ENCODE measurements around the gene EPAS1.

EPAS1 gene

DNA sequence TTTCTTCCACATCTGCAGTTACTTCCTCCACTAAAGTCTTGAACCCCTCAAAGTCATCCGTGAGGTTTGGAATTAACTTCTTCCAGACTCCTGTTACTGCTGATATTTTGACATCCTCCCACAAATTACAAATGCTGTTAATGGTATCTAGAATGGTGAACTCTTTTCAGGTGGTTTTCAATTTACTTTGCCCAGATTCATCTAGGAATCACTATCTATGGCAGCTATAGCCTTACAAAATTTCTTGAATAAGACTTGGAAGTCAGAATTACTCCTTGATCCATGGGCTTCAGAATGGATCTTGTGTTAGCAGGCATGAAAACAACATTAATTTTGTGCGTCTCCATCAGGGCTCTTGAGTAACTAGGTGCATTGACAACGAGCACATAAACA lies 19.9 kb downstream of the EPAS1 start:
- Mint-ChIP-seq H3K4me3 (no peak overlapping the region), H3K9me3 (no peaks in the 10 kb centered on the region), H3K4me1 (ENCODE audit: low read depth) (no peaks in the 10 kb centered on the region), H3K27me3 (peaks cover 3% of the 10 kb centered on the region), H3K27ac (no peak overlapping the region), H3K36me3 (ENCODE audit: low read depth) (no peaks in the 10 kb centered on the region)

- Mint-ChIP-seq H3K4me1 (ENCODE audit: low read depth) (no peaks in the 10 kb centered on the region), H3K27me3 (peaks cover under 1% of the 10 kb centered on the region), H3K4me3 (no peak overlapping the region), H3K27ac (no peak overlapping the region), H3K9me3 (no peaks in the 10 kb centered on the region), H3K36me3 (ENCODE audit: low read depth) (no peaks in the 10 kb centered on the region)
These were observed 21.6 kb downstream of the EPAS1 start for GRCh38 chr2:46318579-46319460.

DNA sequence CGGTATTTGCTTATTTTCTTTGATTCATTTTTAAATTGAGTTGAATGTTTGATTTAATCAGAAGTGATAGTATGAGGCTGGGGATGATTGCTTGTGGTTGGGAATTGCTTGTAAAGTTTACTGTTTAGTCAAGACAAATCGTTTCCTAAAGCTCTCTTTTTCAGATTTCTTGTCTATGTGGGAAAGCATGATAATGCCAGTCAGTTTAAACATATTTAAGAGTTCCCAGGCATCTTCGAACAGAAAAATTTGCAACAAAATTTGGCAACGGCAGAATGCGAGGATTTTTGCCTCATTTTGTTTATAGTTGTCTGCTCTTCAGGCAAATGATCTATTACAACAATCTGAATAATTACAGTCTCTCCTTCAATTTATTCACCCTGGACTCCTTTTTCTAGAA lies 22.5 kb downstream of the EPAS1 start:
- no peaks in the 10 kb centered on the region for H3K9me3 Mint-ChIP-seq
- H3K27ac Mint-ChIP-seq: no peak overlapping the region
- H3K4me1 Mint-ChIP-seq (ENCODE audit: low read depth): no peaks in the 10 kb centered on the region
- no peak overlapping the region for H3K4me3 Mint-ChIP-seq
- H3K27me3 Mint-ChIP-seq: no peaks in the 10 kb centered on the region
- no peaks in the 10 kb centered on the region for H3K36me3 Mint-ChIP-seq (ENCODE audit: low read depth)

DNA sequence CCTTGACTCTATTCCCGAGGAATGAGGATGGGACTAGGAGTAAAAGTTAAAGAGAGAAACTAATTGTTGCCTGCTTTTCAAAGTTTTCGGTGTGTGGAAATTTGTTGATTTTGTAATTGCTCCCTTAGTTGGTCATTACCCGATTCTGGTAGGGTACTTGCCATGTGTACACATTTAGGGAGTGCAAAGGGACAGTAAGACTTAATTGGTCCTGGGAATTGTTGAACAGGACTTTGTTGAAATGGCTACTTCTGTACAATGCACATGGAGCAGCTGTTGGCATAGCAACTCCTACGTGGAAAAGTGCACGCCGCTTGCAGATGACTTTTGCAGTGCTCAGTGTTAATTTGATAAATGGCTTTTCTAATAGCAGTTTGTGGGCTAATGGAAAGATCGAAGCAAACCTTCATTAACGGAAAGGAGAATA lies 22.9 kb downstream of the EPAS1 start:
- no peaks in the 10 kb centered on the region for H3K27me3 Mint-ChIP-seq
- H3K36me3 Mint-ChIP-seq (ENCODE audit: low read depth): no peaks in the 10 kb centered on the region
- H3K27ac Mint-ChIP-seq: no peak overlapping the region
- H3K9me3 Mint-ChIP-seq: no peaks in the 10 kb centered on the region
- no peak overlapping the region for H3K4me3 Mint-ChIP-seq
- no peaks in the 10 kb centered on the region for H3K4me1 Mint-ChIP-seq (ENCODE audit: low read depth)

DNA sequence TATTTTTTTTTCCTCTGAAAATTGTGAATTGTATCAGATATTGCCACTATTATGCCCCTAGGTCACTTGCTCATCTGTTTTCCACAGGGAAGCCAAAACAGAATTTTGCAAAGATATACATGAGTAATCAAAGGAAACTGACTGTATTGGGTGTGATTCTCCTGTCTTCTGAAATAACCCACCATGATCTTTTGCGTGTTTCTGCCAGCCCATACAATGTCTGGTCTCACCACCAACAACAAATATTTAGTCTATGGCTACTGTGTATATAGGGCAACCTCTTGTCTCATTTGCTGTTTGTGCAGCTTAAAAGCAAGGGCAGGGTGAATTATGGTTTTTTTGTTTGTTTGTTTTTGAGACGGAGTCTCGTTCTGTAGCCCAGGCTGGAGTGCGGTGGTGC lies 26.5 kb downstream of the EPAS1 start:
- Mint-ChIP-seq H3K36me3 (ENCODE audit: low read depth) (no peaks in the 10 kb centered on the region), H3K27me3 (peaks cover 3% of the 10 kb centered on the region), H3K9me3 (no peaks in the 10 kb centered on the region), H3K27ac (no peak overlapping the region), H3K4me3 (no peak overlapping the region), H3K4me1 (ENCODE audit: low read depth) (peaks cover 5% of the 10 kb centered on the region)

GRCh38 chr2:46325182-46325928 lies 28.1 kb downstream of the EPAS1 start:
- Mint-ChIP-seq H3K27ac (no peak overlapping the region), H3K36me3 (ENCODE audit: low read depth) (no peaks in the 10 kb centered on the region), H3K4me3 (no peak overlapping the region), H3K9me3 (no peaks in the 10 kb centered on the region), H3K27me3 (peaks cover 3% of the 10 kb centered on the region), H3K4me1 (ENCODE audit: low read depth) (peaks cover 6% of the 10 kb centered on the region)

DNA sequence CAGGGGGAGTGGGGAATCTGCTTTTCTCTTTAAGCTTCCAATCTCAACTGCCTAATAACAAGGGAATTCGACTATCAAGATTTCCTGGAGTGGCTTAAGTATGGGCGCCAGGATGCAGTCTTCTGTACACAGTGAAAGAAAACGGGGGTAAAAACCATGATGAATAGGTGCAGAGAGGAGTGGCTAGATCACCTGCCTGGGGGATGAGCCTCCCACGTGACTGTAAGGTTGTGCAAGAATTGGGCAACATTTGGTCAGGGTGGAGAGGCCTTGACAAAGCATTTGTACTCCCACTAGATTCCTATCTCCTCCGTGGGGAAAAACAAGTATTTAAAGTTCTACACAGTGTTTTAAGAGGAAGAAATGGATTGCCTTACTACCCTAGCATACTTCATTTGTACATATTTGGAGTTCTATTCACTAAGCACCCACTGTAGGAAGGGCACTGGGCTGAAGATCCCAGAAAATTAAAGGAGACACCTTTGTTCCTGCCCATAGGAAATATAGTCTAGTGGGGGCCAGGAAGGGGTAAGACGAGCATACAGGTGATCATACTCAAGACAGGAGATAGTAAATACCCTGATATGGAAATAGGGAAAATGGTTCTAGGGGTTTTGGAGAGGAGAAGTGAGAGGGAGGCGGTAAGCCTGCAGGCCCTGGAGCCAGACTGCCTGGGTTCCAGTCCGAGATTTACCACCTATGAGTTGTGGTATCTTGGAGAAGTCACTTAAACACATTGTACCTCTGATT lies 29.2 kb downstream of the EPAS1 start:
- H3K36me3 Mint-ChIP-seq (ENCODE audit: low read depth): no peaks in the 10 kb centered on the region
- H3K4me1 Mint-ChIP-seq (ENCODE audit: low read depth): peaks cover 6% of the 10 kb centered on the region
- H3K27me3 Mint-ChIP-seq: peaks cover 3% of the 10 kb centered on the region
- H3K27ac Mint-ChIP-seq: no peak overlapping the region
- no peak overlapping the region for H3K4me3 Mint-ChIP-seq
- H3K9me3 Mint-ChIP-seq: no peaks in the 10 kb centered on the region

GRCh38 chr2:46327627-46328026 lies 30.4 kb downstream of the EPAS1 start:
- no peak overlapping the region for H3K4me3 Mint-ChIP-seq
- H3K4me1 Mint-ChIP-seq (ENCODE audit: low read depth): peaks cover 6% of the 10 kb centered on the region
- H3K27me3 Mint-ChIP-seq: peaks cover 3% of the 10 kb centered on the region
- no peaks in the 10 kb centered on the region for H3K36me3 Mint-ChIP-seq (ENCODE audit: low read depth)
- no peaks in the 10 kb centered on the region for H3K9me3 Mint-ChIP-seq
- H3K27ac Mint-ChIP-seq: no peak overlapping the region

DNA sequence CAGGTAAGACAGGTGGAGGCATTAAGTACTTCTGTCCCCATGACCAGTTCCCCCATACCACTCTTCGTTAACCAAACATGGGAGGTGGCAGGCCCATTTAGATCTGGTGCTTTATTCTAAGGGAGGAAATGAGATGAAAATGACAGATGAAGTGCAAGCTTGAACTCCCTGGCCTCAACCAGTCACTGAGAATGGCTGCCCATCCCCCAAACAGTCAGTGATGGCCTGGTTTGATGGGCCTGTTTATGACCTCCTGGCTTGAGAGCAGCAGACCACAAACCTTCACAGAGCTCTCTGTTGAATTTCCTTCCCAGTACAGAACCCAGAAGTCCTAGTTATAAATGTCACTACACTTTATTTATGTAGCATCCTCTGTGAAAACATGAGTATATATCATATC lies 31.1 kb downstream of the EPAS1 start:
- Mint-ChIP-seq H3K9me3 (no peaks in the 10 kb centered on the region), H3K4me3 (no peak overlapping the region), H3K27ac (no peak overlapping the region), H3K36me3 (ENCODE audit: low read depth) (no peaks in the 10 kb centered on the region), H3K4me1 (ENCODE audit: low read depth) (peaks cover 6% of the 10 kb centered on the region), H3K27me3 (peaks cover 3% of the 10 kb centered on the region)

DNA sequence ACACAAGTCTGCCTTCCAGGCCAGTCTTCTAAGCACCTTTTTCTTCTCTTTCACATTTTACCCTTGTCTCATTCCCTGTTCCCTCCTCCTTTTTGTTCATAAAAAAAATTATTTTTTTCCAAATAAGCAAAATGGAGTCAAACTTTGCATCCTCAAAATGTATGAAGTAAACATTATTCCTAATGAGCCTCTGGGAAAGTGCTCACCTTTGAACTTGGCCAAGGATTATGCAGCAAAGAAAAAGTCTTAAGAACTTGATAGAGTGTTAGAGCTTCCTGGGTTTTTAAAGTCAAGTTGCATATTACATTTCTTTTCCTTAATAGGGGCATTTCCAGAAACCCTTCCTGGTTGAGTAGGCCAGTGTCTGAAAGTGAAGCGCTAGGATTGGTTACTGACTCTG lies 31.6 kb downstream of the EPAS1 start:
- Mint-ChIP-seq H3K27ac (no peak overlapping the region), H3K4me1 (ENCODE audit: low read depth) (peaks cover 6% of the 10 kb centered on the region), H3K9me3 (no peaks in the 10 kb centered on the region), H3K36me3 (ENCODE audit: low read depth) (no peaks in the 10 kb centered on the region), H3K4me3 (no peak overlapping the region), H3K27me3 (peaks cover 3% of the 10 kb centered on the region)

DNA sequence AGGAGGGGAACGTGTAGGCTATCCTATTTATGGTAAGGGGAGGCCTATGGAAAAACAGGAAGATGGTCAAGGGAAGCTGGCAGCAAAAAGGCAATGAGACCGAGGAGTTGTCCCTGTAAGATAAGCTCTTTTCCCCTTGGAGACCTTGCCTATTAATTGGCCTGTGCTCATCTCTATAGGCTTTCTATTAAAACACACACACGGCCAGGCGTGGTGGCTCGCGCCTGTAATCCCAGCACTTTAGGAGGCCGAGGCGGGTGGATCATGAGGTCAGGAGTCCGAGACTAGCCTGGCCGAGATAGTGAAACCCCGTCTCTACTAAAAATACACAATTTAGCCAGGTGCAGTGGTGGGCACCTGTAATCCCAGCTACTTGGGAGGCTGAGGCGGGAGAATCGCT lies 32.1 kb downstream of the EPAS1 start:
- no peaks in the 10 kb centered on the region for H3K36me3 Mint-ChIP-seq (ENCODE audit: low read depth)
- H3K27ac Mint-ChIP-seq: no peak overlapping the region
- peaks cover 6% of the 10 kb centered on the region for H3K4me1 Mint-ChIP-seq (ENCODE audit: low read depth)
- no peak overlapping the region for H3K4me3 Mint-ChIP-seq
- peaks cover 4% of the 10 kb centered on the region for H3K27me3 Mint-ChIP-seq
- H3K9me3 Mint-ChIP-seq: no peaks in the 10 kb centered on the region

DNA sequence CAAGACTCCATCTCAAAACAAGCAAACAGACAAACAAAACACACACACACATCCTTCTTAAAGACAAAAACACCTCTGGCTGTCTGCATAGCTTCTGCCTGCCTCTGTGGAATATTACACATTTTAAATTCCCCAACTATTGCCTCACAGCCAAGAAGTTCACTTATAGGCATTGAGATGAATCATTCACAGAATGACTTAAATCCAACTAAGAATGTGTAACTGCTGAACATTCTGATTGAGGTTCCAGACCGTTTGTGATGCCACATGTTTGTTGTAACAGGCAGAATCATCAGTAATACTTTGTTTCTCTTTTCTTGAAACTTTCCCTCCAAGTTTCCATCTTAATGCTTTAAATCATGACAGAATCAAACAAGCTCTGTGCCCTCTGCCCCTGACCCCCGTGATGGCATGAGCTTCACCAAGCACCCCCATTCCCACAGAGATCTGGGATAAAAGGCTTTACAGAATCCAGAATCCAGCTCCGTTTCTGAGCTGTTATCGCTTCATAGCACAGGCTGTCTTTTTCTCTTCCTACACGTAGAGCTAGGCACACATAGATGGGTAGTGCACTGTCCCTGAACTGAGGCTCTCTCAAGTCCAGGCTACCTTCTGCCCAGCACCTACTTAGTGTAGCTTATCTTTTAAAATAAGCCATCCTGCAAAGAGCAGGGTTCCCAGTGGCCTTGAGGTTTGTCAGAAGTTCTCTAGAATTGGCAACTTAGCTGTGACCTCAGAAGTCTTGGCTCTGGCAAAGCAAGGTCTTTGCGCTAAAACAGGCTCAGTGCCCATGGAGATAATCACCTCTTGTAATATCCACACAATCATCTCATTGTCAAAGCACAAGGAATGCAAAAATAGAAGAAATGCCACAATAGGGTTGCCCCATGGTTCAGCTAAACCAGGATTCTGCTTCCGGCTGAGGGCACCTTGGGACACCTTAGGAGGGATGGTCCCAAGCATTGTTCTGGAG lies 32.9 kb downstream of the EPAS1 start:
- Mint-ChIP-seq H3K27me3 (peaks cover 6% of the 10 kb centered on the region), H3K36me3 (ENCODE audit: low read depth) (no peaks in the 10 kb centered on the region), H3K4me3 (no peak overlapping the region), H3K4me1 (ENCODE audit: low read depth) (peaks cover 6% of the 10 kb centered on the region), H3K9me3 (no peaks in the 10 kb centered on the region), H3K27ac (no peak overlapping the region)

DNA sequence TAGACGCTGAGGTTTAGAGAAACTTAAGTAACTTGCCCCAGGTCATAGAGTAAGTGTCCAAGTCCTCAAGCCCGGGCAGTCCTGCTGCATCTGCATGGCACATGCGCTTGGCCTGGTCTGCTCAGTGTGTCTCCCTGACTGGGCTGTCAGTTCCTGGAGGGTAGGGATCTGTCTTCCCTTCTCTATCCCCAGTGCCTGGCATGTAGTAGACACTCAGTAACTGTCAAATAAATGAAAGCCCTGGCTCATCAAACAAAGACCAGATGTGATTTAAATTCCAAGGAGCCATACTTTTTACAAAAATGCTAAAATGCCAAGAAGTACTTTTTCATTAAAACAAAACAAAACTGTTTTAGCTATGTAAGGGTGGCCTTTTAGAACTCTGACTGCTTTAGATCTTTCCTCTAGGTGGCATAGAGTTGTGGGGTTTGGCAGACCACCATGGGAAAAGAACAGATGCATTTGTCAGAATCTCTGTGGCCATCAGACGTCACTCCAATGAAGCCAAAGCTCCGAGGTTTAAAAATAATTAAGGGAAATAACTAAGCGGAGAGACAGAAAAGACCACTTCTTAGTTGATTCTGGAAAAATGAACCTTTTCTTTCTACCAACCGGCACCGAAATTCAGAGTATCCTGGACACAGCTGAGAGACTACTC lies 34.0 kb downstream of the EPAS1 start:
- Mint-ChIP-seq H3K4me1 (ENCODE audit: low read depth) (peaks cover 6% of the 10 kb centered on the region), H3K4me3 (no peak overlapping the region), H3K36me3 (ENCODE audit: low read depth) (no peaks in the 10 kb centered on the region), H3K27ac (no peak overlapping the region), H3K27me3 (peaks cover 3% of the 10 kb centered on the region), H3K9me3 (no peaks in the 10 kb centered on the region)
